ENCODE results near the gene ATP8B4. TPM values are rescaled to one million over a fixed set of nuclear protein-coding genes. Genes with fewer than 3 reads are reported as not detected.

ATP8B4 gene
- total RNA-seq, 1 experiment from 2014 or later = not detected

- DNase-seq (ENCODE audit: low read depth, low spot score) (no peak), ATAC-seq (no peak)
- H3K36me3 ChIP-seq (ENCODE audit: control insufficient read depth, insufficient read depth, low read length) = no peaks in the 10 kb centered on the region
- H3K9me3 ChIP-seq (ENCODE audit: control insufficient read depth, insufficient read depth, low read depth, low read length) = no peaks in the 10 kb centered on the region
- in situ Hi-C loops (cut with HindIII; ENCODE audit: low pct_unique_long_range_greater_than_20kb, low sequenced_read_pairs) (no loop called here), intact Hi-C loops (cut with micrococcal nuclease; ENCODE audit: unreplicated experiment) (no loop called here)
- no peaks in the 10 kb centered on the region; the same call in 1 of the 2 replicates for H3K27me3 ChIP-seq (ENCODE audit: control insufficient read depth, insufficient read depth, low read length)
- H3K4me3 ChIP-seq (ENCODE audit: low read depth in 2 of 2, low read length in 2 of 2) = no peak overlapping the region
- POLR2A ChIA-PET = no interaction called here
- H3K4me1 ChIP-seq (ENCODE audit: control insufficient read depth, insufficient read depth, low read length) = no peaks in the 10 kb centered on the region
- no peak for TF ChIP-seq POLR2AphosphoS5 (IDR thresholded peaks at IDR 0.05; ENCODE audit: low read depth, low read length)
- CTCF ChIA-PET = no interaction called here
- BruUV-seq (replicated peaks) = no TSS peak
- no peak overlapping the region for H3K27ac ChIP-seq (ENCODE audit: low read length)
These were observed 18.9 kb upstream of the ATP8B4 start for GRCh38 chr15:50137893-50138292.

- intact Hi-C loops (cut with micrococcal nuclease; ENCODE audit: unreplicated experiment) = no loop called here
- peak; percentile 71 for ATAC-seq
These were observed 18.3 kb upstream of the ATP8B4 start for GRCh38 chr15:50137330-50137761.

More at GRCh38 chr15:50137330-50137761, 18.3 kb upstream of the ATP8B4 start:
- Histone ChIP-seq H3K36me3 (ENCODE audit: control insufficient read depth, insufficient read depth, low read length) (no peaks in the 10 kb centered on the region), H3K9me3 (ENCODE audit: control insufficient read depth, insufficient read depth, low read depth, low read length) (no peaks in the 10 kb centered on the region), H3K27me3 (ENCODE audit: control insufficient read depth, insufficient read depth, low read length) (no peaks in the 10 kb centered on the region; the same call in 1 of the 2 replicates), H3K4me3 (ENCODE audit: low read depth in 2 of 2, low read length in 2 of 2) (no peak overlapping the region), H3K4me1 (ENCODE audit: control insufficient read depth, insufficient read depth, low read length) (no peaks in the 10 kb centered on the region), H3K27ac (ENCODE audit: low read length) (no peak overlapping the region)
- peak; percentile 69 for DNase-seq (ENCODE audit: low read depth, low spot score)
- BruUV-seq (replicated peaks) = no TSS peak
- ChIA-PET CTCF (no interaction called here), POLR2A (no interaction called here)
- in situ Hi-C loops (cut with HindIII; ENCODE audit: low pct_unique_long_range_greater_than_20kb, low sequenced_read_pairs) = no loop called here
- TF ChIP-seq SIN3A (IDR thresholded peaks at IDR 0.05; ENCODE audit: borderline replicate concordance, insufficient read depth, low read depth, low read length) (no peak), TCF7L2 (IDR thresholded peaks at IDR 0.05; ENCODE audit: low read depth, low read length) (no peak), REST (IDR thresholded peaks at IDR 0.05; ENCODE audit: insufficient read depth in 1 of 2, low read depth in 2 of 2, low read length in 1 of 2) (no peak), CTCF (IDR thresholded peaks at IDR 0.05) (no peak), POLR2AphosphoS5 (IDR thresholded peaks at IDR 0.05; ENCODE audit: low read depth, low read length) (no peak)

All from Panc1 (cell line).